HuH-7 (cell line): ENCODE results near the gene CSGALNACT2.

Experiments
- DNase-seq: peaks from one replicate; pipeline ENCODE4 v3.0.0; 2011; ENCODE audit warnings: low spot score

CSGALNACT2 gene

GRCh38 chr10:43113201-43114087, 24.8 kb upstream of the CSGALNACT2 start:
- DNase-seq: no peak

- DNase-seq: no peak
Observed at GRCh38 chr10:43114088-43114742, 24.0 kb upstream of the CSGALNACT2 start.

DNA sequence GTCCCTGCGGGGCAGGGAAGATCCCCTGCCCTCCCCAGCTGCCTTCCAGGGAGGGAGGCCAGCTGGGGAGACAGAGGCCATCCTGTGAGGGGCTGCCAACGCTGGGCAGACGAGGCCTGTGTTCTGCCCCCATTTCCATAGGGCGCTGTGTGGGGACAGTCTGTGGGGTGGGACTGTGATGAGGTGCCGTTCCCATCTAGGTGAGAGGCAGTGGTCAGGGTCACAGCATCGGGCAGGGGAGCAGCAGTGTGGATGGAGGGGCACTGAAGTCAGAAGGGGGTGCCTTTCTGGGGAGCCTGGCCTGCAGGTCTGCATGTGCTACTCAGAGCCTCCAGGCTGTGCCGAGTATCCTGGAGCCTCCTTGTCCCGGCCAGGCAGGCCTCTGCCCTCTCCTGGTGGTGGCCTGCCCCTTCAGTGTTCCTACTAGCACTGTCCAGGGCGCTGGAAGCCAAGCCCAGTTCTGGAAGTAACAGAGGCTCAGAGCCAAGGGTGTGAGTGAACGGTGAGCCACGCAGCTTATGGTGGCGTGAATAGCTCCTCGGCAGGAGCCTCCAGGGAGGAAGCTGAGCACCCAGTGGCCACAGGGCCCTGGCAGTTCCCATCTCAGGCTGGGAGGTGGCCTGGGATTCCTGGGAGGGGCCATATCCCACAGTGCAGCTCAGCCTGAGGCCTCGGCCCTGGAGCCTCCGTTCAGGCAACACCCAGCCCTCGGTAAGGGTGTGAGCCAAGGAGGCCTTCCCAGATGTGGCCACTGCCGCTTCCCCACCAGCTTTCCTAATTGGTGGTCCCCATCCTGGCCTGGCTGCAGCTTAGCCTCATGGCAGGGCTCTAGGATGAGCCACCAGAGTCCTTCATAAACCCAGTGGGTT, 23.3 kb upstream of the CSGALNACT2 start:
- no peak for DNase-seq

GRCh38 chr10:43115881-43116595, 22.2 kb upstream of the CSGALNACT2 start:
- no peak for DNase-seq

GRCh38 chr10:43116596-43116995, 21.6 kb upstream of the CSGALNACT2 start:
- no peak for DNase-seq

GRCh38 chr10:43117031-43117776, 21.0 kb upstream of the CSGALNACT2 start:
- DNase-seq: no peak

- DNase-seq: no peak
Observed at GRCh38 chr10:43117777-43118583, 20.3 kb upstream of the CSGALNACT2 start.

DNA sequence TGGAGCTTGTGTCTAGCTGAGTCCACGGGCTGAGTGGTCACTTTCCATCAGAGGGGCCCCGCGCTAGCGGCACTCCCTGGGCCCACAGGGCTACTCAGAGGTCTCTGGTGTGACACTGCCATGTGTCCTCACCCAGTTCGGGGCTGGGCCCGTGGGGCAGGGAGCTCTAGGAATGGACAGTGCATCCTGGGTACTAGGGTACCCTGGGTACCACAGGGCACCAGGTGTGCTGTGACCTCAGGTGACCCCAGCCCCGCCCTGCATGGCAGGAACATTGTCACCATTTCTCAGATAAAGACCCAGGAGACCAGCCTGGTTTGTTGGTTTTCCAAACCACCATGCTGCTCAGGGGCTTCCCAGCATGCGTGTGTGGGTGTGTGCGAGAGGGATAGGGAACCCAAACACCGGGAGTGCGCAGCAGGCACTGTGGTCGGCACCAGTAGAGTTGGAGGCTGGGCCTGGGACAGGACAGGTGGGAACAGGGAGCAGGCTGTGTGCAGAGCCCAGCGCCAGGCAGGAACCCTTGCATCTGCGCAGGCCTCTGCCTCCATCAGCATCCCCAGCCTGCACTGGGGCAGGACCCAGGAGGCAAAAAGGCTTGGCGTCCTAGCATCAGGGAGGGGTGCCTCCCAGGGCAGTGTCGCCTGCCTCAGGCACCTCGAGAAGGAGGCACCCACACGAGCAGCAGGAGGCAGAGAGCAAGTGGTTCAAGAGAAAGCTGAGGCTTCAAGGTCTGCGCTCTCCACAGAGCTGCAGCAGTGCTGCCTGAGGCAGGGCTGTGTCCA, 19.4 kb upstream of the CSGALNACT2 start:
- no peak for DNase-seq

- DNase-seq: no peak
Observed at GRCh38 chr10:43119416-43120115, 18.7 kb upstream of the CSGALNACT2 start.

DNA sequence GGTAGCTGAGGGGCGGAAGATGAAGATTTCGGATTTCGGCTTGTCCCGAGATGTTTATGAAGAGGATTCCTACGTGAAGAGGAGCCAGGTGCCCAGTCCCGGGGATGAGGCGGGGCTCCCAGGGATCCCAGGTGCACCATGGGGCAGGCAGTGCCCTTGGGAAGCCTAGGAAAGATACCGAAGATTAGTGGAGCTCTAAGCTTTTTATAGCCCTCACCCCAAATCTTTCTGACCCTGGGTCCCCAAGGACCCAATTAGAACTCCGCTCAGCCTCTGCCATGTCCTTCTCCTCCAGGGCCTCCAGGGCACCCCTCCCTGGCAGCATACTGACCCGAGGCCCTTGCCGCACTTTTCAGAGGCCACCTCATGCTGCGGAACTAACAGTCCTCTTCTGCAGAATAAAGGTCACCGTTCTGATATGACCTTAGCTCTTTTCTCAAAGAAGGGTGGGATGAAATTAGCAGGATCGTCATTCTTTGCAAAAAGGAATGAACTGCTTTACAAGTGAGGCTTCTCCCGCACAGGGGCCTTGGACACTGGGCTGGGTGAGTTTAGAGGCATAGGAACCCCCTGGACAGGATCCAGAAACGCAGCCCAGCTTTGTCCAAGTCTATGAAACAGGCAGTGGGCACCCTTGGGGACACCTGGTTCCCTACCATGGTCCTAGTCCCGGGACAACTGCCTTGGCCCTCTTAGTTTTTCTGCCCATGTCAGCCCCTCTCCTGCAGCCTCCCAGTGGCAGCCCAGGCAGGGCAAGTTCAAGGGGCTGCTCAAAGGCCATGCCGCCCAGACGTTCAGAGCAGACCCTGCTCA, 17.9 kb upstream of the CSGALNACT2 start:
- DNase-seq: no peak

- no peak for DNase-seq
Observed at GRCh38 chr10:43120929-43121314, 17.3 kb upstream of the CSGALNACT2 start.

- no peak for DNase-seq
Observed at GRCh38 chr10:43121444-43121843, 16.8 kb upstream of the CSGALNACT2 start.

- no peak for DNase-seq
Observed at GRCh38 chr10:43122096-43122495, 16.1 kb upstream of the CSGALNACT2 start.

DNA sequence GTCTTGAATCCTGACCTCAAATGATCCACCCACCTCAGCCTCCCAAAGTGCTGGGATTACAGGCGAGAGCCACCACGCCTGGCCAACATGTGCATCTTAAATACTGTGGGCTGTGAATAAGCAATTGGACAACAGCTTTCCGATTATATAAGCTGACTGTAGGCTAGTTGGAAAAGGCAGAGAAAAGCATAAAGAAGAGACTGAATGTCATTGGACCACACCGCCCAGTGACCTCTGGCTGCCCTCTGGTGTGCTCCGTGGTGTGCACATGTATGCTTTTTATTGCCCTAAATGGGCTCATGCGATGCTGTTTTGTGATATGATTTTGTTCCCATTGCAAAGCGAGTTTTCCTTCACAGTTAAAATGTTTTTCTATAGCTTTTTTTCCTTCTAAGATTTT, 15.4 kb upstream of the CSGALNACT2 start:
- no peak for DNase-seq

DNA sequence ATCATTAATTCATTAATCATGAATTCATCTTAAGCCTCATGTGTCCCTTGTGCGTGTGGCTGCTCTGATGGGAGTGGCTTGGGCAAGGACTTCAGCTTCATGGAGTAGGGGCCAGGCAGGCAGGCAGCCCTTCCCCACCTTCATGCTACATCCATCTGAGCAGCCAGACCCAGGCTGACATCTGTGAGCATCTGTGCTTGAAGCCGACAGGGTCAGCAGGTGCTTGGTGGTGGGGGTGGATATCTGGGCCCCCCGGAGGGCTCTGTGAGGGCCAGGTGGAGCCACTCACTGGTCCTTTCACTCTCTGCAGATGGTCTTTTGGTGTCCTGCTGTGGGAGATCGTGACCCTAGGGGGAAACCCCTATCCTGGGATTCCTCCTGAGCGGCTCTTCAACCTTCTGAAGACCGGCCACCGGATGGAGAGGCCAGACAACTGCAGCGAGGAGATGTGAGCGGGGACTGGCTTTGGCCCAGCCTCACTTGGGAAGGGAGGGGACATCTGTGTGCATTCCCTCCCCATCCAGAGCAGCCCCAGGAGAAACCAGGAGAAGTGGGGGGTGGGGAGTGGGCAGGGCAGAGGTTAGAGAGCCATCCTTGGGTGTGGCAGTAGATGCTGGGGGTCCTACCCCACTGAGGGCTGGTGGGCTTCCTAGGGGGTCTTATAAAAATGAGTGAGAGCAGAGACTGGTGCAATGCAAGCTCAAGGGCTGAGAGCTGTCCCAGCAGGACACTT, 14.7 kb upstream of the CSGALNACT2 start:
- DNase-seq: no peak

DNA sequence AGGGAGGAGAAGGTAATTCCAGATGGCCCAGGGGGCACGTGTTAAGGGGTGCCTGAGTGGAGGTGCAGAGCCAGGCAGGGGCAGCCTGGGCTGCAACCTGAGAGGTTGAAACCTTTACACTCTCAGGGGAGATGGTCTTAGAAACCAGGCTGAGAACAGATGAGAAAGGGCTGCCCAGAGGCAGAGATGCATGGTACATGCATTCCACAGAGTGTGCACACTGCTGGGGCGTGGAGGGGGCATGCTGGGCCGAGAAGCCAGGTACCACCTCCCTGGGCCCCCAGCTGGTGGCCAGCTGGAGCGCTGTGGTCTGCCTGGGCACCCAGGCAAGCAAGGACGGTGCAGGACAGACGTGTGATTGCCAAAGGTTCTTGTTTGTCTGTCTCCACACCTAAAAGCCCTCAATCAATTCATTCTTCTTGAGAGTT, 14.1 kb upstream of the CSGALNACT2 start:
- DNase-seq: no peak

DNA sequence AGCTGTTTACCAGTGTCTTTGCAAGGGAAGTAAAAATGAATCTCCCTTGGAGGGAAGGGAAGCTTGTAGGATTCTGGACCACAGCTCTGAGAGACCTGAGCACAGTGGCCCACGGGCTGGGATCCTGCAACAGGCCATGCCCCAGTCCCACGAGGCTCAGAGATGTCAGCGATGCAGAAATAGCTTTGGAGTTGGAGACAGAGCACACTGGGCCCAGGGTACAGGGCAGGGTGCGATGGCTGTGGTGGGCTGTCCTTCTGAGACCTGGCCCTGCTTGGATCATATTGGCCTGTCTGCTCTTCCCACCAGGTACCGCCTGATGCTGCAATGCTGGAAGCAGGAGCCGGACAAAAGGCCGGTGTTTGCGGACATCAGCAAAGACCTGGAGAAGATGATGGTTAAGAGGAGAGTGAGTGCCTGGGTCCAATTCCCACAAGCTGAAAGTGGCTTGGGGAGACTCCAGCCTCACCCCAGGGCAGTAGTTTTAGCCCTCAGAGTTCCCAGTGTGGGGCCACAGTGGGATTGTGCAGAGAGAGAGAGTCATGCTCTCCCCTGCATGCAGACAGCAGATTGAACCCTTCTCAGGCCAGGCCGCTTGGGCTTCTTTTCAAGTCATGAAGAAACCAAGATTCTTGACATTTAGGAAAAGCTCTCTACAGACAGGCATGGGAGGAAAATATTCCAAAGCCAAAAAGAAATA, 13.5 kb upstream of the CSGALNACT2 start:
- DNase-seq: no peak
